Keratinocyte (primary cell): ENCODE results near the gene AMIGO1. TPM values are rescaled to one million over a fixed set of nuclear protein-coding genes. Genes with fewer than 3 reads are reported as not detected.

Experiments
- DNase-seq: peaks from one replicate; pipeline ENCODE4 v3.0.0-alpha.2; 2011; ENCODE audit warnings: low read depth, missing footprints, low spot score
- FAIRE-seq: peaks from 2 replicates; lab custom pipeline; 2011; peaks lifted over from hg19 to GRCh38; lab: Jason Lieb, UNC
- H2AFZ ChIP-seq: 2 replicates; pipeline ENCODE4 v1.6.0; 2012; ENCODE audit warnings: low read length, control low read depth, inconsistent platforms; ENCODE audit not compliant: control insufficient read depth
- H3K27ac ChIP-seq: 2 replicates; pipeline ENCODE4 v1.5.1; 2011; ENCODE audit warnings: low read length; ENCODE audit not compliant: control insufficient read depth, insufficient read depth
- H3K27me3 ChIP-seq: 3 replicates; pipeline ENCODE4 v1.6.0; 2011; ENCODE audit warnings: low read length; ENCODE audit not compliant: control insufficient read depth, insufficient read depth; ENCODE audit errors: extremely low read depth
- H3K36me3 ChIP-seq, 2 experiments: 2 replicates in 1 of 2; 3 replicates in 1 of 2; pipeline ENCODE4 v1.5.1; 2011; ENCODE audit warnings: low read length in 2 of 2, mild to moderate bottlenecking in 1 of 2; ENCODE audit not compliant: control insufficient read depth in 2 of 2, insufficient read depth in 2 of 2; ENCODE audit errors: extremely low read depth in 1 of 2
- H3K4me1 ChIP-seq: 3 replicates; pipeline ENCODE4 v1.5.1; 2011; ENCODE audit warnings: low read length; ENCODE audit not compliant: control insufficient read depth, insufficient read depth; ENCODE audit errors: extremely low read depth
- H3K4me2 ChIP-seq: 3 replicates; pipeline ENCODE4 v1.6.0; 2011; ENCODE audit warnings: low read depth, low read length; ENCODE audit not compliant: control insufficient read depth, insufficient read depth; ENCODE audit errors: extremely low read depth
- H3K4me3 ChIP-seq, 3 experiments: fragments of 200-600 bp in 1 of 3; sonication (generic) in 1 of 3; 2 replicates in 2 of 3; 3 replicates in 1 of 3; pipeline ENCODE4 v1.5.1; 2011 to 2016; ENCODE audit warnings: low read length in 3 of 3, mild to moderate bottlenecking in 3 of 3, control low read depth in 2 of 3, inconsistent platforms in 1 of 3, low read depth in 1 of 3, mixed read lengths in 1 of 3, mixed run types in 1 of 3, moderate library complexity in 1 of 3; ENCODE audit not compliant: control insufficient read depth in 2 of 3, insufficient read depth in 2 of 3; ENCODE audit errors: extremely low read depth in 1 of 3
- H3K79me2 ChIP-seq: 2 replicates; pipeline ENCODE4 v1.6.0; 2012; ENCODE audit warnings: low read length; ENCODE audit not compliant: control insufficient read depth, insufficient read depth
- H3K9ac ChIP-seq: 3 replicates; pipeline ENCODE4 v1.6.0; 2011; ENCODE audit warnings: low read length; ENCODE audit not compliant: control insufficient read depth, insufficient read depth; ENCODE audit errors: extremely low read depth
- H3K9me1 ChIP-seq: 3 replicates; pipeline ENCODE4 v1.6.0; 2011; ENCODE audit warnings: low read length; ENCODE audit not compliant: control insufficient read depth, insufficient read depth; ENCODE audit errors: extremely low read depth
- H3K9me3 ChIP-seq: 2 replicates; pipeline ENCODE4 v1.5.1; 2012; ENCODE audit warnings: low read depth, low read length; ENCODE audit not compliant: control insufficient read depth
- H4K20me1 ChIP-seq: 3 replicates; pipeline ENCODE4 v1.6.0; 2011; ENCODE audit warnings: low read length; ENCODE audit not compliant: control insufficient read depth, insufficient read depth; ENCODE audit errors: extremely low read depth
- CTCF ChIP-seq, 3 experiments: IDR thresholded peaks in 1 of 3; conservative IDR thresholded peaks in 1 of 3; optimal IDR thresholded peaks in 1 of 3; 2 replicates in 2 of 3; 3 replicates in 1 of 3; pipeline versions ENCODE3 to v1.5.1; 2011; ENCODE audit warnings: low read length in 3 of 3, mild to moderate bottlenecking in 3 of 3, moderate library complexity in 2 of 3, control low read depth in 1 of 3, inconsistent platforms in 1 of 3; ENCODE audit not compliant: insufficient read depth in 2 of 3; ENCODE audit errors: extremely low read depth in 1 of 3
- EZH2 ChIP-seq: IDR thresholded peaks from one replicate; pipeline ENCODE4 v1.6.1; 2012; ENCODE audit warnings: inconsistent platforms, mild to moderate bottlenecking, low read length, moderate library complexity
- dilution Hi-C: fragments of 300-500 bp; cut with MboI; formaldehyde crosslinking; loops from one replicate; pipeline ENCODE4 v1.7.0; 2020; ENCODE audit warnings: low sequenced_read_pairs; ENCODE audit not compliant: extremely low pct_ligation_motif_present
- polyA plus RNA-seq, 5 experiments: library from polyadenylated mRNA; depleted of rRNA in 3 of 5; stranded (reverse) in 3 of 5; stranded (forward) in 1 of 5; unstranded in 1 of 5; fragments of >200 nt; gene quantifications; 1 replicate in 1 of 5; 2 replicates in 3 of 5; 3 replicates in 1 of 5; pipeline versions ENCODE4 v1.2.1 to v1.2.3, GENCODE V29; 2011 to 2012; ENCODE audit warnings: missing spikeins in 2 of 5, low read depth in 1 of 5, low replicate concordance in 1 of 5

The AMIGO1 gene
- polyA plus RNA-seq, 1 donor (not counting 4 experiments of a cell fraction or from before 2014, with no cell fraction given), result 0.26 TPM

GRCh38 chr1:109490029-109490933, 19.2 kb downstream of the AMIGO1 start:
- FAIRE-seq, result peak; percentile 43

GRCh38 chr1:109488696-109489095, 20.8 kb downstream of the AMIGO1 start:
- H3K9ac ChIP-seq, result no peak overlapping the region

More at GRCh38 chr1:109490029-109490933, 19.2 kb downstream of the AMIGO1 start:
- no peak for TF ChIP-seq EZH2
- TF ChIP-seq CTCF (optimal IDR thresholded peaks at IDR 0.05 in 1 of 3, IDR thresholded peaks at IDR 0.05 in 1 of 3, conservative IDR thresholded peaks at IDR 0.05 in 1 of 3; ENCODE audit: extremely low read depth in 1 of 3, insufficient read depth in 2 of 3, low read length in 3 of 3), result peak; percentile 81 to 90 (median 85)
- no peak for DNase-seq
- no peak overlapping the region for H3K9ac ChIP-seq
- H3K4me2 ChIP-seq, result no peak overlapping the region
- peaks cover under 1% of the 10 kb centered on the region for H3K79me2 ChIP-seq
- no peaks in the 10 kb centered on the region for H3K9me3 ChIP-seq
- no peak overlapping the region for H3K4me3 ChIP-seq
- H3K4me1 ChIP-seq, result peaks cover 7% of the 10 kb centered on the region
- no peak overlapping the region for H2AFZ ChIP-seq
- no peaks in the 10 kb centered on the region for H3K27me3 ChIP-seq
- H3K9me1 ChIP-seq, result no peaks in the 10 kb centered on the region
- H3K36me3 ChIP-seq, result peaks cover 8 to 13% of the 10 kb centered on the region in 2 experiments
- no peaks in the 10 kb centered on the region for H4K20me1 ChIP-seq
- H3K27ac ChIP-seq, result no peak overlapping the region
- dilution Hi-C loops, result no loop called here

More at GRCh38 chr1:109488696-109489095, 20.8 kb downstream of the AMIGO1 start:
- H3K4me1 ChIP-seq, result peaks cover 13% of the 10 kb centered on the region
- no peak overlapping the region for H3K4me2 ChIP-seq
- no peak overlapping the region for H3K4me3 ChIP-seq
- H3K9me1 ChIP-seq, result peaks cover 4% of the 10 kb centered on the region
- no peak overlapping the region for H2AFZ ChIP-seq
- no peaks in the 10 kb centered on the region for H3K27me3 ChIP-seq
- dilution Hi-C loops, result no loop called here
- FAIRE-seq (no peak), DNase-seq (no peak)
- H3K36me3 ChIP-seq, result peaks cover 8 to 13% of the 10 kb centered on the region in 2 experiments
- no peak for TF ChIP-seq EZH2
- no peak for TF ChIP-seq CTCF (optimal IDR thresholded peaks at IDR 0.05 in 1 of 3, IDR thresholded peaks at IDR 0.05 in 1 of 3, conservative IDR thresholded peaks at IDR 0.05 in 1 of 3; ENCODE audit: extremely low read depth in 1 of 3, insufficient read depth in 2 of 3, low read length in 3 of 3)
- no peak overlapping the region for H3K27ac ChIP-seq
- no peaks in the 10 kb centered on the region for H4K20me1 ChIP-seq
- H3K9me3 ChIP-seq, result no peaks in the 10 kb centered on the region
- peaks cover 5% of the 10 kb centered on the region for H3K79me2 ChIP-seq
